ENCODE measurements around the gene MTUS2.

The MTUS2 gene

DNA sequence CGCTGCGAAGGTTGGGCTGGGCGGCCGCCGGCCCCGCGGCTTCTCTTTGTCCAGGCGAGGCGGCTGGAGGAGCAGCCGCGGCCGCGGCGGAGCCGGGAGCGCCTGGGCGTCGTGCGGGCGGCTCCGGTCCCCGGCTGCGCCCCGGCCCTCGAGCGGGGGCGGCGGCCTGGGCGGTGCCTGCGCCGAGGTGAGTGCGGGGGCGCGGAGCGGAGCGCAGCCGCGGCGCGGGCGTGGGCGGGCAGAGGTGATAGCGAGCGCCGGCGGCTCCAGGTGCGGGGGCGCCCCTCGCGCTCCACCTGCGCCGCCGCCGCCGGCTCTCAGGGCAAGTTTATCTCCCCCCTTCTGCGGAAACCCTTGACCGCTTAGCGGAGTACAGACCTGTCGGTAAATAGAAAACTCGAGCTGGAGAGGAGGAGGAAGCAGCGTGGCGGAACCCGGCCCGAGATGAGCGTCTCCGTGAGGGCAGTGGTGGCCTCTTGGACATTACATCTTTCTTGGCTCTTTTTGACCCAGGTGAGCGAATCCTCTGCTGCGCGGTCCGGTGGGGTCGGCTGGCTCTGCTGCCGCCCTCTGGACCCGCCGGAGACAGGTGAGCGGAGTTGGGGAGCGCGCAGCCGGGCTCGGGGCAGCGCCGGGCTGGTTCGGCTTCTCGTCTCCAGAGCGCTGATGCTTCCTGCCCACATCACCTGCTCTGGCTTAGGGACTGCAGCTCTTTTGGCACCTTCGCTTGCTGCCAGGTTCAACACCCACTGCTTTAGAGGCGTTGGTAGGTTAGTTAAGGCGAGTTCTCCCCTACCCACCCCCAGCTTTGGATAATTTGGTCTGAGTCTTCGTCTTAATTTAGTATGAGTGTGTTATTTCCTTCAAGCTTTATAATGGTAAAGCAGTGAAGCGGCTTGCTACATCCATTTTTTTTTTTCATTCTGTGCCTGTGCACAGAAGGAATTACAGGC, at the start of gene MTUS2:
Gene MTUS2 (plus strand): TSS at position 241 of the 953 bp plus-strand sequence.
- TF ChIP-seq, protein P1, sequence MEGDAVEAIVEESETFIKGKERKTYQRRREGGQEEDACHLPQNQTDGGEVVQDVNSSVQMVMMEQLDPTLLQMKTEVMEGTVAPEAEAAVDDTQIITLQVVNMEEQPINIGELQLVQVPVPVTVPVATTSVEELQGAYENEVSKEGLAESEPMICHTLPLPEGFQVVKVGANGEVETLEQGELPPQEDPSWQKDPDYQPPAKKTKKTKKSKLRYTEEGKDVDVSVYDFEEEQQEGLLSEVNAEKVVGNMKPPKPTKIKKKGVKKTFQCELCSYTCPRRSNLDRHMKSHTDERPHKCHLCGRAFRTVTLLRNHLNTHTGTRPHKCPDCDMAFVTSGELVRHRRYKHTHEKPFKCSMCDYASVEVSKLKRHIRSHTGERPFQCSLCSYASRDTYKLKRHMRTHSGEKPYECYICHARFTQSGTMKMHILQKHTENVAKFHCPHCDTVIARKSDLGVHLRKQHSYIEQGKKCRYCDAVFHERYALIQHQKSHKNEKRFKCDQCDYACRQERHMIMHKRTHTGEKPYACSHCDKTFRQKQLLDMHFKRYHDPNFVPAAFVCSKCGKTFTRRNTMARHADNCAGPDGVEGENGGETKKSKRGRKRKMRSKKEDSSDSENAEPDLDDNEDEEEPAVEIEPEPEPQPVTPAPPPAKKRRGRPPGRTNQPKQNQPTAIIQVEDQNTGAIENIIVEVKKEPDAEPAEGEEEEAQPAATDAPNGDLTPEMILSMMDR (IDR thresholded peaks at IDR 0.05; ENCODE audit: borderline replicate concordance, insufficient read depth, low read depth, low read length): no peak
- peak within 1 kb of the TSS; percentile 23 for H3K4me3 ChIP-seq (ENCODE audit: low read depth, low read length)

DNA sequence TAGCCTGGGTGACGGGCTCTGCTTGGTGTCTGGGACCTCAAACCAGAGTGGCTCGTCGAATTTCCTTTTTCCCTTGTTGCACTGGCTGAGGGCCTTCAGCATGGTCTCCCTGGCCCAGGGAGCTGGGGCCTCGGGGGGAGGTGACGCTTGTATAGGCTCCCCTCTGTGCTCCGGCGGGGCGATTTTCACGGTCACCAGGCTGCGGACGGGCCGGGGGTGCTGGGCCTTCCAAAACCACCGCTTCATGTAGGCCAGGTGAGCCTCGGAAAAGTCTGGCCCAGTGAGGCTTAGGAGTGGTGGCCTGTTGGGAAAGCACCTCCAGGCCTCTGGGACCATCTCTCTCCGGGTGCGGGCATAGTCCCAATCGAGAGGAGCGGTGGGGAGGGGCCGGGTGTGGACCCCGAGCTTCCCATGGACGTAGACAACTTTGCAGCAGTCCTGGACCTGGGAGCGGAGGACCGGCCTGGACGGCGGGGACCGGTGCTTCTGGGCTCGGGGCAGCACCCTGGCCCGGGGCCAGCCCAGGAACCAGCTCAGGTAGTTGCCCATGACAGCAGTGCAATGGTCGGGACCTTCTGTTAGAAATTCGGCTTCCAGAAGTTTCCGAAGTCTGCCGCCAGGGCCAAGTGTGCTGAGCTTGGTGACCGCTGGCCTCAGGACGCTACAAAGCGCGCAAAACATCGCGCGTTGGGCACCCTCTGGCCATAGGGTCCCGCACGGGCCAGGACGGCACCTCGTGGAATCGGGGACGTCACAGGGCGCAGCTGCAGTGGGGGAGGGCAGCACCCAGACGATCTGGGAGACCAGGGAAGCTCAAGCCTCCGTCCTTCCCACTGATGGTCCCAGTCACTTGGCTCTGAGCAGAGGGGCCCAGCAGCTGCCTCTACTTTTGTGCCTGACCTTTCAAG, 41.6 kb upstream of the MTUS2 start:
- TF ChIP-seq, protein P1 (IDR thresholded peaks at IDR 0.05; ENCODE audit: borderline replicate concordance, insufficient read depth, low read depth, low read length): no peak
- no peak overlapping the region for H3K4me3 ChIP-seq (ENCODE audit: low read depth, low read length)

GRCh38 chr13:28792992-28793391, 27.1 kb upstream of the MTUS2 start:
- TF ChIP-seq, protein P1 (IDR thresholded peaks at IDR 0.05; ENCODE audit: borderline replicate concordance, insufficient read depth, low read depth, low read length): no peak
- no peak overlapping the region for H3K4me3 ChIP-seq (ENCODE audit: low read depth, low read length)

- TF ChIP-seq, protein P1 (IDR thresholded peaks at IDR 0.05; ENCODE audit: borderline replicate concordance, insufficient read depth, low read depth, low read length): no peak
- H3K4me3 ChIP-seq (ENCODE audit: low read depth, low read length): no peak overlapping the region
These were observed 25.7 kb upstream of the MTUS2 start for GRCh38 chr13:28794396-28794795.

- TF ChIP-seq, protein P1 (IDR thresholded peaks at IDR 0.05; ENCODE audit: borderline replicate concordance, insufficient read depth, low read depth, low read length): no peak
- no peak overlapping the region for H3K4me3 ChIP-seq (ENCODE audit: low read depth, low read length)
These were observed 23.2 kb upstream of the MTUS2 start for GRCh38 chr13:28796938-28797257.

DNA sequence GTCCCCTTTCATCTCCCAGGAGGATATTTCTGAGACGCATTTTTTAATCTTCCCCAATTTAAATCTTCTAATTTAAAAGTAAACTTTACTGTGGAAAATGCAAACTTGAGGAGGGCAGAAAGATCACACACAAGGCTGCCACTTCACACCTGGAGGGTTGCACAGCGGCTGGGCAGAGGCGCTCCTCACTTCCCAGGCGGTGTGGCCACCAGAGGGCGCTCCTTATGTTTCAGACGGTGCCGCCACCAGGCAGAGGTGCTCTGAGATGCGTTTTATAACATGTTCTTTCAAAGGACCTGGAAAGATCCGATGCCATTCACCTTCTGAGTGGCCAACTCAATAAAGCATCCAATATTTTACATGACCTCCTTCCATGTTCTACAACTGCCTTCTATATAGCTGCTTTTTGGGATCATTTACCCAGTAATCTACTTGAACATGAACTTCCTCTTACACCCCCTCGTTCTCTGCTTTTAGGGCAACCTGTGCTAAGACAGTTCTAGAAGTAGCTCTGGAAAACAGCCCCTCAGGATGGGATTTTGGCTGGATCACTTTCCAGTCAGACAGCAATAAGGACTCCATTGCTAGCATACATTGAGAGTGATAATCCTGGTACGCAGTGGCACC, 14.8 kb upstream of the MTUS2 start:
- TF ChIP-seq, protein P1 (IDR thresholded peaks at IDR 0.05; ENCODE audit: borderline replicate concordance, insufficient read depth, low read depth, low read length): peak; percentile 22; the same call in 1 of the 2 replicates
- no peak overlapping the region for H3K4me3 ChIP-seq (ENCODE audit: low read depth, low read length)
